Astrocyte of the spinal cord (primary cell): ENCODE data around the gene EGF.
A peak's percentile ranks its signal among the peaks of the same experiment; 100 is the strongest.
"Not testable (repeated sequence)": the region's sequence is repeated elsewhere in the genome, so short reads cannot be mapped to it uniquely, and the experiment has no call there.

Experiments used
- DNase-seq: peaks from one replicate; pipeline ENCODE4 v3.0.0; 2011; ENCODE audit warnings: low read depth, low spot score
- H3K4me3 ChIP-seq: 2 replicates; pipeline ENCODE4 v1.5.1; 2011; ENCODE audit warnings: low read depth, mild to moderate bottlenecking, low read length, moderate library complexity
- CTCF ChIP-seq: IDR thresholded peaks from 2 replicates; pipeline ENCODE4 v1.5.1; 2012; ENCODE audit warnings: low read depth, mild to moderate bottlenecking, low read length, inconsistent platforms
- in situ Hi-C: cut with HindIII; loops from 2 replicates; pipeline ENCODE4 v1.10.0; 2017; ENCODE audit warnings: low sequenced_read_pairs

Gene EGF

GRCh38 chr4:109943745-109944144, 31.1 kb downstream of the EGF start:
- no peak for DNase-seq
- H3K4me3 ChIP-seq = no peak overlapping the region
- in situ Hi-C loops = no loop called here
- no peak for TF ChIP-seq CTCF

GRCh38 chr4:109944591-109944990, 31.9 kb downstream of the EGF start:
- DNase-seq = no peak
- no peak overlapping the region for H3K4me3 ChIP-seq
- TF ChIP-seq CTCF = no peak
- in situ Hi-C loops = no loop called here

- in situ Hi-C loops = no loop called here
These were observed 32.4 kb downstream of the EGF start for GRCh38 chr4:109945056-109945455.

GRCh38 chr4:109946120-109946519, 33.4 kb downstream of the EGF start:
- in situ Hi-C loops = no loop called here
- TF ChIP-seq CTCF = no peak
- DNase-seq = no peak
- H3K4me3 ChIP-seq = no peak overlapping the region

More at GRCh38 chr4:109945056-109945455, 32.4 kb downstream of the EGF start:
- no peak for TF ChIP-seq CTCF
- no peak overlapping the region for H3K4me3 ChIP-seq
- DNase-seq = no peak

- in situ Hi-C loops = no loop called here
- DNase-seq = peak; percentile 15
- no peak overlapping the region for H3K4me3 ChIP-seq
- no peak for TF ChIP-seq CTCF
These were observed 34.8 kb downstream of the EGF start for GRCh38 chr4:109947457-109947856.

- H3K4me3 ChIP-seq = no peak overlapping the region
- no peak for TF ChIP-seq CTCF
- in situ Hi-C loops = no loop called here
- DNase-seq = no peak
These were observed 35.2 kb downstream of the EGF start for GRCh38 chr4:109947918-109948317.

GRCh38 chr4:109949099-109949718, 36.5 kb downstream of the EGF start:
- H3K4me3 ChIP-seq, DNase-seq, in situ Hi-C loops: not testable (repeated sequence)
